ENCODE measurements around the gene FAM135A.
"Not testable (repeated sequence)": the region's sequence is repeated elsewhere in the genome, so short reads cannot be mapped to it uniquely, and the experiment has no call there.

FAM135A gene

DNA sequence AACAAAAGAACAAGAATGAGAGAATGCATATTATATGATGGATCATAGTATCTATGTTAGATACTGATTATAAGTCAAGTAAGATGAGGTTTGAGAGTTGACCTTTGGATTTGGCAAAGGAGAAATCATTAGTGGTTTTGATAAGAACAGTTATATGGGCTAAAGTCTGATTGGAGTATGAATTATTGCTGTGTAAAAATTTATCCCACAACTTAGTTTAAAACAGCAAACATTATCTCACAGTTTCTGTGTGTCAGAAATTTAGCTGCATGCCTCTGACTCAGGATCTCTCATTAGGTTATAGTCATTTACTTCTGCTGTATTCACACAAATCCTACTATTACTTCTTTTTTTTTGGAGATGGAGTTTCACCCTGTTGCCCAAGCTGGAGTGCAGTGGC, 56.7 kb downstream of the FAM135A start:
- ChIA-PET POLR2A (no interaction called here), CTCF (no interaction called here)
- TF ChIP-seq, protein P1, sequence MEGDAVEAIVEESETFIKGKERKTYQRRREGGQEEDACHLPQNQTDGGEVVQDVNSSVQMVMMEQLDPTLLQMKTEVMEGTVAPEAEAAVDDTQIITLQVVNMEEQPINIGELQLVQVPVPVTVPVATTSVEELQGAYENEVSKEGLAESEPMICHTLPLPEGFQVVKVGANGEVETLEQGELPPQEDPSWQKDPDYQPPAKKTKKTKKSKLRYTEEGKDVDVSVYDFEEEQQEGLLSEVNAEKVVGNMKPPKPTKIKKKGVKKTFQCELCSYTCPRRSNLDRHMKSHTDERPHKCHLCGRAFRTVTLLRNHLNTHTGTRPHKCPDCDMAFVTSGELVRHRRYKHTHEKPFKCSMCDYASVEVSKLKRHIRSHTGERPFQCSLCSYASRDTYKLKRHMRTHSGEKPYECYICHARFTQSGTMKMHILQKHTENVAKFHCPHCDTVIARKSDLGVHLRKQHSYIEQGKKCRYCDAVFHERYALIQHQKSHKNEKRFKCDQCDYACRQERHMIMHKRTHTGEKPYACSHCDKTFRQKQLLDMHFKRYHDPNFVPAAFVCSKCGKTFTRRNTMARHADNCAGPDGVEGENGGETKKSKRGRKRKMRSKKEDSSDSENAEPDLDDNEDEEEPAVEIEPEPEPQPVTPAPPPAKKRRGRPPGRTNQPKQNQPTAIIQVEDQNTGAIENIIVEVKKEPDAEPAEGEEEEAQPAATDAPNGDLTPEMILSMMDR (IDR thresholded peaks at IDR 0.05; ENCODE audit: insufficient read depth, low read length, missing control alignments): no peak
- no peak overlapping the region for H3K4me3 ChIP-seq (ENCODE audit: low read depth, low read length)
- DNase-seq (ENCODE audit: low read depth, low spot score): no peak

DNA sequence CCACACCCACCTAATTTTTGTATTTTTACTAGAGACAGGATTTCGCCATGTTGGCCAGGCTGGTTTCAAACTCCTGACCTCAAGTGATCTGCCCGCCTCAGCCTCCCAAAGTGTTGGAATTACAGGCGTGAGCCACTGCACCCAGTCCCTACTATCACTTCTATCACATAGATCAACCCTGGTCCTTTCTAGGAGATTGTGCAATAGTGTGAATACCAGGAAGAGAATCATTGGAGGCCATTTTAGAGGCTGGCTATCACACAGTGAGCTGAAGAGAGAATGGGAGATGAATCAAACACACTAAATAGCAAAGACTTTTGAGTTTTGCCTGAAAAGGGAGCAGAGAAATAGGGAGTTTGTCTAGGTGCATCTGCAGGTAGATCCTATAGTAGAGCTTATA, 57.2 kb downstream of the FAM135A start:
- DNase-seq (ENCODE audit: low read depth, low spot score); CTCF ChIA-PET: not testable (repeated sequence)

DNA sequence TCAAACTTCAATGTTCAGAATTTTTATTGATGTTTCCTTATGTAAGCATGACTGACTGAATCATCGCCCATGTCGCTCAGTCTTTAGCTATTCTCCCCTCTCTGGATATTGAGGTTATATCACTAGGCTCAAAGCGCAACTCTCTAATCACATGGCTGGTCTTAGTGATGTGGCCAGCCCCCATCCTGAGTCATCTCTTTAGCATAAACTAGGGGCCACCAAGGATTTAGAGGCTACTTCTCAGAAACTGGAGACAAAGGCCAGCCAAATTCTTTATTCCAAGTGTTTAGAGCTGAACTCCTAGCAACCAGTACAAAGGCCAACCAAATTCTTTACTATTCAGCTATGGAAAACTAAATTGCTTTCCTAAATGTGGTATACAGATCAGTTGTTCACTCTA, 61.4 kb downstream of the FAM135A start:
- CTCF ChIA-PET: interaction anchor here (1.0 kb wide), 1 partner anchor 9 kb away, joined by 3 read pairs; no protein-coding TSS in a partner anchor
- no peak overlapping the region for H3K4me3 ChIP-seq (ENCODE audit: low read depth, low read length)
- DNase-seq (ENCODE audit: low read depth, low spot score): no peak
- TF ChIP-seq, protein P1 (IDR thresholded peaks at IDR 0.05; ENCODE audit: insufficient read depth, low read length, missing control alignments): no peak
- POLR2A ChIA-PET: no interaction called here

More for the DNA sequence above, 57.2 kb downstream of the FAM135A start:
- H3K4me3 ChIP-seq (ENCODE audit: low read depth, low read length); POLR2A ChIA-PET: not testable (repeated sequence)

DNA sequence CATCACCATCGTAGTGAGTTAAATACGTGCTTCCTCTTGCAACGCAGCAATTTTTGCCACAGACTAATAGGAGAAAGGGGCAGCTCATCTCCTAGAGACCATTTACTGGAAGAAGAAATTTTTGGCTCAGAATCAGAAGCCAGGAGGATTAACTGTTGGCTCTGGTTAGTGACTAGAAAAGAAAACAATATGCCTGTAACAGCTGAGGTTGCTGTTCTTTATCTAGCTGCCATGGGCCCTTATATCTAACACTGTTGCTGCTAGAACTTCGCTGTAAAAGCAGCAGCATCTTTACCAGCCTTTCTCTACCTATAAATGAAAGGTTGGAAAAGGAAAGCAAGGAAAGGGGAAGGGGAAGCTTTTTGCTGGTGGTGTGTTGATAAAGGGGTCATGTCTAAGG, 65.9 kb downstream of the FAM135A start:
- H3K4me3 ChIP-seq (ENCODE audit: low read depth, low read length): no peak overlapping the region
- no peak for DNase-seq (ENCODE audit: low read depth, low spot score)
- TF ChIP-seq, protein P1 (IDR thresholded peaks at IDR 0.05; ENCODE audit: insufficient read depth, low read length, missing control alignments): no peak
- ChIA-PET POLR2A (no interaction called here), CTCF (no interaction called here)

DNA sequence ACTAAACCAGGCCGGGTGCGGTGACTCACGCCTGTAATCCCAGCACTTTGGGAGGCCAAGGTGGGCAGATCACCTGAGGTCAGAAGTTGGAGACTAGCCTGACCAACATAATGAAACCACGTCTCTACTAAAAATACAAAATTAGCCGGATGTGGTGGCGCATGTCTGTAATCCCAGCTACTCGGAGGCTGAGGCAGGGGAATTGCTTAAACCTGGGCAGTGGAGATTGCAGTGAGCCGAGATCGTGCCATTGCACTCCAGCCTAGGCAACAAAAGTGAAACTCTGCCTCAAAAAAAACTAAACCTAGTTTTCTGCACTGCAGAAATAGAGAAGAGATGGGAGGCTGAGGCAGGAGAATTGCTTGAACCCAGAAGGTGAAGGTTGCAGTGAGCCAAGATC, 73.3 kb downstream of the FAM135A start:
- H3K4me3 ChIP-seq (ENCODE audit: low read depth, low read length); DNase-seq (ENCODE audit: low read depth, low spot score); POLR2A ChIA-PET; CTCF ChIA-PET: not testable (repeated sequence)

DNA sequence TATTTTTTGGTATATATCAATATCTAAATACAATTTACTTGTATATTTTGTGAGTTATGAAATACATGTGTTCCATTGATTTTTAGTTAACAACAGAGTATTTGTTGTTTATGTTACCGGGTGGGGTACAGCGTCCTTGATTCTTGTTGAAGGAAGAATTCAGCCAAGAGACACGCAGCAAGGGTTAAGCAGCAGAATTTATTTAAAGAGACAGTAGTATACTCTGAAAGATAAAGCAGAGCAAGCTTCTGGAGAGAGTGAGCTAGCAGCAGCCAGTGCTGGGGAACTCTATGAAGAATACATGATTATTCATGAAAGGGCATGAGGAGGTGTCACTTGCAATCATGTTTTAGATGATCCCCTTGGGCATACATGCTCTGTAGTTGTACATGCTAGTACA, 76.1 kb downstream of the FAM135A start:
- TF ChIP-seq, protein P1 (IDR thresholded peaks at IDR 0.05; ENCODE audit: insufficient read depth, low read length, missing control alignments): no peak
- ChIA-PET CTCF (no interaction called here), POLR2A (no interaction called here)
- no peak overlapping the region for H3K4me3 ChIP-seq (ENCODE audit: low read depth, low read length)
- DNase-seq (ENCODE audit: low read depth, low spot score): no peak

DNA sequence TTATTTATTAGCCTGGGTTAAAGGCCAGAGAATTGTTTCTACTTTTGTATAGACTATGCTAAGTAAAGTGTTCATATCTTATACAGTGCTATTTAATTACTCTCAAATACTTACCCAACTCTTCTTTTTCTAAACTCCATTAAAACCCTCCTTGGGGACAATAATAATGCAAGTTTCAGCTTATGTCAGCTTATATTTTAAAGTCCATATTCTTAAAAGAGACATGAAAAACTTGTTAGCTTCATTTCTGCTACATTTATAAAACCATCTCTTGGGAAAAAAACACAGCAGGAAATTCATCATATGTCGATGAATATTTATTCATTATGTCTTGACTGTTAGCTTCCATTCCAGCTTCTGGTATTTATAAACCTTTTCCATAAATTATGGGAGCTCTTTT, 81.5 kb downstream of the FAM135A start:
- no peak overlapping the region for H3K4me3 ChIP-seq (ENCODE audit: low read depth, low read length)
- no peak for DNase-seq (ENCODE audit: low read depth, low spot score)
- ChIA-PET POLR2A (no interaction called here), CTCF (no interaction called here)
- TF ChIP-seq, protein P1 (IDR thresholded peaks at IDR 0.05; ENCODE audit: insufficient read depth, low read length, missing control alignments): no peak

DNA sequence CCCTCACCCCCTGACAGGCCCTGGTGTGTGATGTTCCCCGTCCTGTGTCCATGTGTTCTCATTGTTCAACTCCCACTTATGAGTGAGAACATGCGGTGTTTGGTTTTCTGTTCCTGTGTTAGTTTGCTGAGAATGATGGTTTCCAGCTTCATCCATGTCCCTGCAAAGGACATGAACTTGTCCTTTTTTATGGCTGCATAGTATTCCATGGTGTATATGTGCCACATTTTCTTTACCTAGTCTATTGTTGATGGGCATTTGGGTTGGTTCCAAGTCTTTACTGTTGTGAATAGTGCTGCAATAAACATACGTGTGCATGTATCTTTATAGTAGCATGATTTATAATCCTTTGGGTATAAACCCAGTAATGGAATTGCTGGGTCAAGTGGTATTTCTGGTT, 82.5 kb downstream of the FAM135A start:
- H3K4me3 ChIP-seq (ENCODE audit: low read depth, low read length); CTCF ChIA-PET; DNase-seq (ENCODE audit: low read depth, low spot score); POLR2A ChIA-PET: not testable (repeated sequence)

Data from AG04449 (cell line).